ENCODE results near the gene APCDD1L.

APCDD1L gene

GRCh38 chr20:58531063-58531462 lies 15.9 kb upstream of the APCDD1L start:
- Histone ChIP-seq H3K9ac (ENCODE audit: low read depth, low read length, poor library complexity) (no peak overlapping the region), H2AFZ (ENCODE audit: low read length) (no peak overlapping the region), H3K4me1 (ENCODE audit: control insufficient read depth in 2 of 2, insufficient read depth in 1 of 2, low read depth in 1 of 2, low read length in 2 of 2) (no peaks in the 10 kb centered on the region), H3K4me3 (ENCODE audit: low read length in 2 of 2) (no peak overlapping the region), H3K9me3 (replicated peaks in 1 of 2; ENCODE audit: control insufficient read depth in 2 of 2, insufficient read depth in 1 of 2, low read depth in 1 of 2, low read length in 2 of 2) (peaks cover 6 to 8% of the 10 kb centered on the region in 2 donors), H4K8ac (ENCODE audit: low read depth, low read length) (no peak overlapping the region), H2BK5ac (ENCODE audit: low read length) (no peak overlapping the region), H3K18ac (ENCODE audit: low read length) (no peak overlapping the region), H3K23ac (ENCODE audit: low read depth, low read length, poor library complexity) (no peak overlapping the region), H3K36me3 (replicated peaks in 1 of 2; ENCODE audit: control insufficient read depth in 2 of 2, insufficient read depth in 2 of 2, low read length in 2 of 2) (no peaks in the 10 kb centered on the region), H2BK12ac (ENCODE audit: low read length) (no peak overlapping the region), H2AK5ac (ENCODE audit: low read depth, low read length) (no peak overlapping the region), H3K4me2 (ENCODE audit: insufficient read depth, low read length, poor library complexity, severe bottlenecking) (no peak overlapping the region), H3K4ac (ENCODE audit: low read length) (no peak overlapping the region), H3K27ac (replicated peaks; ENCODE audit: low read length) (no peak overlapping the region), H2BK15ac (ENCODE audit: low read length) (no peak overlapping the region), H2BK120ac (ENCODE audit: low read depth, low read length) (no peak overlapping the region), H4K91ac (ENCODE audit: low read depth, low read length, poor library complexity) (no peak overlapping the region), H3K79me1 (ENCODE audit: low read depth, low read length) (no peaks in the 10 kb centered on the region), H3K27me3 (ENCODE audit: control insufficient read depth in 3 of 3, insufficient read depth in 3 of 3, low read depth in 1 of 3, low read length in 3 of 3) (no peaks in the 10 kb centered on the region), H3K14ac (ENCODE audit: low read length) (no peak overlapping the region)
- no peak for DNase-seq (ENCODE audit: low spot score)

- H3K27me3 ChIP-seq (ENCODE audit: control insufficient read depth in 3 of 3, insufficient read depth in 3 of 3, low read depth in 1 of 3, low read length in 3 of 3) = no peaks in the 10 kb centered on the region
Observed at GRCh38 chr20:58528412-58528811, 13.2 kb upstream of the APCDD1L start.

GRCh38 chr20:58526411-58526810 lies 11.2 kb upstream of the APCDD1L start:
- DNase-seq (ENCODE audit: low spot score) = no peak
- H3K9me3 ChIP-seq (replicated peaks in 1 of 2; ENCODE audit: control insufficient read depth in 2 of 2, insufficient read depth in 1 of 2, low read depth in 1 of 2, low read length in 2 of 2) = peaks cover 7 to 12% of the 10 kb centered on the region in 2 donors
- no peak overlapping the region for H4K91ac ChIP-seq (ENCODE audit: low read depth, low read length, poor library complexity)
- no peak overlapping the region for H3K18ac ChIP-seq (ENCODE audit: low read length)
- H3K4ac ChIP-seq (ENCODE audit: low read length) = no peak overlapping the region
- no peak overlapping the region for H2BK15ac ChIP-seq (ENCODE audit: low read length)
- no peaks in the 10 kb centered on the region for H3K79me1 ChIP-seq (ENCODE audit: low read depth, low read length)
- H3K4me1 ChIP-seq (ENCODE audit: control insufficient read depth in 2 of 2, insufficient read depth in 1 of 2, low read depth in 1 of 2, low read length in 2 of 2) = peaks cover 0 to 14% of the 10 kb centered on the region in 2 donors
- no peaks in the 10 kb centered on the region for H3K36me3 ChIP-seq (replicated peaks in 1 of 2; ENCODE audit: control insufficient read depth in 2 of 2, insufficient read depth in 2 of 2, low read length in 2 of 2)
- H3K14ac ChIP-seq (ENCODE audit: low read length) = no peak overlapping the region
- no peak overlapping the region for H3K9ac ChIP-seq (ENCODE audit: low read depth, low read length, poor library complexity)
- H3K27ac ChIP-seq (replicated peaks; ENCODE audit: low read length) = no peak overlapping the region
- H2AK5ac ChIP-seq (ENCODE audit: low read depth, low read length) = no peak overlapping the region
- no peak overlapping the region for H2BK12ac ChIP-seq (ENCODE audit: low read length)
- H3K4me2 ChIP-seq (ENCODE audit: insufficient read depth, low read length, poor library complexity, severe bottlenecking) = no peak overlapping the region
- peaks cover 0 to 6% (median 0%) of the 10 kb centered on the region in 3 experiments for H3K27me3 ChIP-seq (ENCODE audit: control insufficient read depth in 3 of 3, insufficient read depth in 3 of 3, low read depth in 1 of 3, low read length in 3 of 3)
- H3K4me3 ChIP-seq (ENCODE audit: low read length in 2 of 2) = no peak overlapping the region
- no peak overlapping the region for H2BK120ac ChIP-seq (ENCODE audit: low read depth, low read length)
- H3K23ac ChIP-seq (ENCODE audit: low read depth, low read length, poor library complexity) = no peak overlapping the region
- H4K8ac ChIP-seq (ENCODE audit: low read depth, low read length) = no peak overlapping the region
- H2AFZ ChIP-seq (ENCODE audit: low read length) = no peak overlapping the region
- no peak overlapping the region for H2BK5ac ChIP-seq (ENCODE audit: low read length)
- no CpG with 5 or more reads among the region's 3 CpGs for WGBS, 2 donors (ENCODE audit: extremely low coverage in 2 of 2, insufficient read length in 2 of 2, insufficient replicate concordance in 1 of 2)

More at GRCh38 chr20:58528412-58528811, 13.2 kb upstream of the APCDD1L start:
- no peak overlapping the region for H3K9ac ChIP-seq (ENCODE audit: low read depth, low read length, poor library complexity)
- no peak overlapping the region for H3K14ac ChIP-seq (ENCODE audit: low read length)
- H3K9me3 ChIP-seq (replicated peaks in 1 of 2; ENCODE audit: control insufficient read depth in 2 of 2, insufficient read depth in 1 of 2, low read depth in 1 of 2, low read length in 2 of 2) = peaks cover 11 to 15% of the 10 kb centered on the region in 2 donors
- H3K18ac ChIP-seq (ENCODE audit: low read length) = no peak overlapping the region
- H2AK5ac ChIP-seq (ENCODE audit: low read depth, low read length) = no peak overlapping the region
- H2AFZ ChIP-seq (ENCODE audit: low read length) = no peak overlapping the region
- no peak overlapping the region for H3K4ac ChIP-seq (ENCODE audit: low read length)
- H2BK5ac ChIP-seq (ENCODE audit: low read length) = no peak overlapping the region
- H3K36me3 ChIP-seq (replicated peaks in 1 of 2; ENCODE audit: control insufficient read depth in 2 of 2, insufficient read depth in 2 of 2, low read length in 2 of 2) = no peaks in the 10 kb centered on the region
- no peak overlapping the region for H4K91ac ChIP-seq (ENCODE audit: low read depth, low read length, poor library complexity)
- H3K4me2 ChIP-seq (ENCODE audit: insufficient read depth, low read length, poor library complexity, severe bottlenecking) = no peak overlapping the region
- H3K4me1 ChIP-seq (ENCODE audit: control insufficient read depth in 2 of 2, insufficient read depth in 1 of 2, low read depth in 1 of 2, low read length in 2 of 2) = peaks cover 0 to 7% of the 10 kb centered on the region in 2 donors
- WGBS, 2 donors (ENCODE audit: extremely low coverage in 2 of 2, insufficient read length in 2 of 2, insufficient replicate concordance in 1 of 2) = no CpG with 5 or more reads among the region's 1 CpG
- H2BK12ac ChIP-seq (ENCODE audit: low read length) = no peak overlapping the region
- no peak for DNase-seq (ENCODE audit: low spot score)
- no peak overlapping the region for H2BK120ac ChIP-seq (ENCODE audit: low read depth, low read length)
- no peaks in the 10 kb centered on the region for H3K79me1 ChIP-seq (ENCODE audit: low read depth, low read length)
- no peak overlapping the region for H3K4me3 ChIP-seq (ENCODE audit: low read length in 2 of 2)
- H4K8ac ChIP-seq (ENCODE audit: low read depth, low read length) = no peak overlapping the region
- no peak overlapping the region for H3K23ac ChIP-seq (ENCODE audit: low read depth, low read length, poor library complexity)
- no peak overlapping the region for H2BK15ac ChIP-seq (ENCODE audit: low read length)
- no peak overlapping the region for H3K27ac ChIP-seq (replicated peaks; ENCODE audit: low read length)

- H4K91ac ChIP-seq (ENCODE audit: low read depth, low read length, poor library complexity) = no peak overlapping the region
- H3K27me3 ChIP-seq (ENCODE audit: control insufficient read depth in 3 of 3, insufficient read depth in 3 of 3, low read depth in 1 of 3, low read length in 3 of 3) = peaks cover 0 to 6% (median 0%) of the 10 kb centered on the region in 3 experiments
- no peak overlapping the region for H3K18ac ChIP-seq (ENCODE audit: low read length)
- H4K8ac ChIP-seq (ENCODE audit: low read depth, low read length) = no peak overlapping the region
- peaks cover 7 to 12% of the 10 kb centered on the region in 2 donors for H3K9me3 ChIP-seq (replicated peaks in 1 of 2; ENCODE audit: control insufficient read depth in 2 of 2, insufficient read depth in 1 of 2, low read depth in 1 of 2, low read length in 2 of 2)
- no peak overlapping the region for H3K27ac ChIP-seq (replicated peaks; ENCODE audit: low read length)
- H3K4me1 ChIP-seq (ENCODE audit: control insufficient read depth in 2 of 2, insufficient read depth in 1 of 2, low read depth in 1 of 2, low read length in 2 of 2) = peaks cover 0 to 14% of the 10 kb centered on the region in 2 donors
- no peak overlapping the region for H2BK5ac ChIP-seq (ENCODE audit: low read length)
- H2AK5ac ChIP-seq (ENCODE audit: low read depth, low read length) = no peak overlapping the region
- no peak overlapping the region for H3K4me2 ChIP-seq (ENCODE audit: insufficient read depth, low read length, poor library complexity, severe bottlenecking)
- H2BK15ac ChIP-seq (ENCODE audit: low read length) = no peak overlapping the region
- no peak overlapping the region for H3K9ac ChIP-seq (ENCODE audit: low read depth, low read length, poor library complexity)
- H3K14ac ChIP-seq (ENCODE audit: low read length) = no peak overlapping the region
- no peaks in the 10 kb centered on the region for H3K79me1 ChIP-seq (ENCODE audit: low read depth, low read length)
- DNase-seq (ENCODE audit: low spot score) = no peak
- H3K23ac ChIP-seq (ENCODE audit: low read depth, low read length, poor library complexity) = no peak overlapping the region
- H2BK12ac ChIP-seq (ENCODE audit: low read length) = no peak overlapping the region
- H3K36me3 ChIP-seq (replicated peaks in 1 of 2; ENCODE audit: control insufficient read depth in 2 of 2, insufficient read depth in 2 of 2, low read length in 2 of 2) = no peaks in the 10 kb centered on the region
- no peak overlapping the region for H3K4ac ChIP-seq (ENCODE audit: low read length)
- H2AFZ ChIP-seq (ENCODE audit: low read length) = no peak overlapping the region
- no peak overlapping the region for H3K4me3 ChIP-seq (ENCODE audit: low read length in 2 of 2)
- no peak overlapping the region for H2BK120ac ChIP-seq (ENCODE audit: low read depth, low read length)
- WGBS, 2 donors (ENCODE audit: extremely low coverage in 2 of 2, insufficient read length in 2 of 2, insufficient replicate concordance in 1 of 2) = no CpG with 5 or more reads among the region's 7 CpGs
Observed at GRCh38 chr20:58524814-58525213, 9.6 kb upstream of the APCDD1L start.
